ENCODE data around the gene GJA1.
"Not testable (repeated sequence)": the region's sequence is repeated elsewhere in the genome, so short reads cannot be mapped to it uniquely, and the experiment has no call there.

Gene GJA1

GRCh38 chr6:121435444-121436069, at the start of gene GJA1:
Gene GJA1 (plus strand): TSS chr6:121435646. CDS start chr6:121446848, 11,202 bp downstream.
- in situ Hi-C loops (cut with MboI; ENCODE audit: low sequenced_read_pairs), result no loop called here

- in situ Hi-C loops (cut with MboI; ENCODE audit: low sequenced_read_pairs), result not testable (repeated sequence)
Observed at GRCh38 chr6:121386551-121386950, 48.9 kb upstream of the GJA1 start.

- in situ Hi-C loops (cut with MboI; ENCODE audit: low sequenced_read_pairs), result no loop called here
Observed at GRCh38 chr6:121389419-121389818, 46.0 kb upstream of the GJA1 start.

DNA sequence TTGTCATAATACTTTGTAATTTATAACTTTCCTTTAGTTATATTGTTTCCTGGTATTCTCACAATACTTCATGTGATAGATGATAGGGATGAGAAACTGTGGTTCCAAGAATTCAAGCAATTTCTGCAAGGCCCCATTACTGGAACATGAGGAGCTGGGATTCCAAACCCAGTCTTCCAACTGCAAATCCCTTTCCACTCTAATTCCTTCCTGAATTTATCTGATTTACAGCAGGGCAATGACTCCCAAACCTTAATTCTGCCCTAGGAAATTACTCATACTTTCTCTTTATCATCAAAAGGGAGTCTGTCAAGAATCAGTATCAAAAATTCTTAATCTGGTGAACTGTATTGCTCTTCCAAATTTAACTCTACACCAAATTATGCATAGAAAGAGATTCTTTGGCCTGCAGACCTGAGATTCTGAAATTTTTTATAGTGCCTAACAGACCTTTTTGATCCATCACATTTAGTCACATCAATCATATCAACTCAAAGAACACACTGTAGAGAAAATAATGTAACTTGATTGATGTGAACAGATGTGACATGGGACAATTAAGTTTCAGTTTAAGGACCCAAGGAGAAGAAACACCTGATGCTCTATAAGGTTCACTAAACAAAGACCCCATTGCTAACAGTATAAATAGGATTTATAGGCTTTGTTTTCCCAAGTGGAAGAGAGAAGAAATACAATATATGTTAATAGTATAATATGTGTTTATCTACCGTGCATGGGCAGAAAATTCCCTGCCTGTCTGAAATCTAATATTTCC, 41.5 kb upstream of the GJA1 start:
- in situ Hi-C loops (cut with MboI; ENCODE audit: low sequenced_read_pairs), result no loop called here

DNA sequence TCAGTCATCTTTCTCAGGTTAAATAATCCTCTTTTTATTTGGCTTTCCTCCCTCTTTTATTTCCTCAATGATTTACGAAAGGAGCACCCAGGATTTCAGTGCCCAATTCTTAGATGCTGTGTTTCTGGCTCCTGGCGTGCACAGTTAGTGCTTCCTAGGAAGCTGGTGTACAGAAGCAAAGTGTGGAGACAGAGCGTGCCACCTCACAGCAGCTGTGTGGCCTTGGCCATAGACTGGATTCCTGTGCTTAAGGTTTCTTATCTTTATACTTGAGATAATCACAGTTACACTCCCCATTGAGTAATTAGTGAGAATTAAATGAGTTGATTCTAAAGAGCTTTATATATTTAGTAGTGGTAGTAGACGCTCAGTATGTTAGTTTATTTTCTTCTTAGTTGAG, 39.7 kb upstream of the GJA1 start:
- in situ Hi-C loops (cut with MboI; ENCODE audit: low sequenced_read_pairs), result no loop called here

- in situ Hi-C loops (cut with MboI; ENCODE audit: low sequenced_read_pairs), result not testable (repeated sequence)
Observed at GRCh38 chr6:121397188-121397587, 38.3 kb upstream of the GJA1 start.

GRCh38 chr6:121398127-121398526, 37.3 kb upstream of the GJA1 start:
- in situ Hi-C loops (cut with MboI; ENCODE audit: low sequenced_read_pairs), result no loop called here

DNA sequence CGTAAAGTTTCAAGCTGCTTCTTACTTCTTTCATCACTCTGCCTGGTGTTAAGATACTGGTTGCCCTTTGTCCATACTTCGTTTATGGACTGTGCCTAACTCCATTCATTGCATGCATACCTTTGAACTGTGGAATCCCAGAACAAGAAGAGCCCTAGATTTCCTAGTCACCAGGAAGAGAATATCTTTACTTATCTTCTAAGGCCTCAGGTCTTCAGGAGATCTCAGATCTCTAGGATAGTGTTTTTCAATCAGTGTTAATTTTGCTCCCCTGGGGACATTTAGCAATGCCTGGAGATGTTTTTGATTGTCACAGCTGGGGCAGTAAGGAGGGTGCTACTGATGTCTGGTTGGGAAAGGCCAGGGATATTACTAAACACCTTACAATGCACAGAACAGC, 35.5 kb upstream of the GJA1 start:
- in situ Hi-C loops (cut with MboI; ENCODE audit: low sequenced_read_pairs), result no loop called here

GRCh38 chr6:121403964-121404363, 31.5 kb upstream of the GJA1 start:
- in situ Hi-C loops (cut with MboI; ENCODE audit: low sequenced_read_pairs), result no loop called here

- in situ Hi-C loops (cut with MboI; ENCODE audit: low sequenced_read_pairs), result no loop called here
Observed at GRCh38 chr6:121405306-121405705, 30.1 kb upstream of the GJA1 start.

DNA sequence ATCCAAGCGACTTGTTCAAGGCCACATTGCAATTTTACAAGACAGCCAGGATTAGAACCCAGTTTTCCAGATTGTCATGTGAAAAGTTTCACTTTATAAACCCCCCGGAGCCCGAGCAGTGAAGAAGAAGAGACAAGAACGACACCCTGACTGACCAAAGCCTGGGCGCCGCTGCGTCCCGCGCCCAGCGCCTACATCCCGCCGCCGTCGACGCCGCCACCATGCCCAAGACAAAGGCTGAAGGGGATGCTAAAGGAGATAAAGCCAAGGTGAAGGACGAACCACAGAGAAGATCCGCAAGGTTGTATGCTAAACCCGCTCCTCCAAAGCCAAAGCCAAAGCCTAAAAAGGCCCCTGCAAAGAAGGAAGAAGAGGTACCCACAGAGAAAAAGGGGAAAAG, 27.1 kb upstream of the GJA1 start:
- in situ Hi-C loops (cut with MboI; ENCODE audit: low sequenced_read_pairs), result no loop called here

GRCh38 chr6:121413879-121414278, 21.6 kb upstream of the GJA1 start:
- in situ Hi-C loops (cut with MboI; ENCODE audit: low sequenced_read_pairs), result no loop called here

DNA sequence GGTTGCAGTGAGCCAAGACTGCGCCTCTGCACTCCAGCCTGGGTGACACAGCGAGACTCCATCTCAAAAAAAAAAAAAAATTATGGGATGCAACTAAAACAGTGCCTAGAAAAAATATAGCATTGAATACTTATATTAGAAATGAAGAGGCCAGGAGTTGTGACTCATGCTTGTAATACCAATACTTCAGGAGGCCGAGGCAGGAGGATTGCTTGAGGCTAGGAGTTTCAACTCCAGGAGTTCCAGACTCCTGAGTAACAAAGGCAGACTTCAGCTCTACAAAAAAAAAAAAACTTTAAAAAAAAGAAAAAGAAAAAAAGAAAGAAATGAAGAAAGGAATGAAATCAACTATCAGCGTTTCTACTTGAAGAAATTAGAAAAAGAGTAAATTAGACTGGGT, 17.1 kb upstream of the GJA1 start:
- in situ Hi-C loops (cut with MboI; ENCODE audit: low sequenced_read_pairs), result no loop called here

GRCh38 chr6:121426686-121427085, 8.8 kb upstream of the GJA1 start:
- in situ Hi-C loops (cut with MboI; ENCODE audit: low sequenced_read_pairs), result no loop called here

DNA sequence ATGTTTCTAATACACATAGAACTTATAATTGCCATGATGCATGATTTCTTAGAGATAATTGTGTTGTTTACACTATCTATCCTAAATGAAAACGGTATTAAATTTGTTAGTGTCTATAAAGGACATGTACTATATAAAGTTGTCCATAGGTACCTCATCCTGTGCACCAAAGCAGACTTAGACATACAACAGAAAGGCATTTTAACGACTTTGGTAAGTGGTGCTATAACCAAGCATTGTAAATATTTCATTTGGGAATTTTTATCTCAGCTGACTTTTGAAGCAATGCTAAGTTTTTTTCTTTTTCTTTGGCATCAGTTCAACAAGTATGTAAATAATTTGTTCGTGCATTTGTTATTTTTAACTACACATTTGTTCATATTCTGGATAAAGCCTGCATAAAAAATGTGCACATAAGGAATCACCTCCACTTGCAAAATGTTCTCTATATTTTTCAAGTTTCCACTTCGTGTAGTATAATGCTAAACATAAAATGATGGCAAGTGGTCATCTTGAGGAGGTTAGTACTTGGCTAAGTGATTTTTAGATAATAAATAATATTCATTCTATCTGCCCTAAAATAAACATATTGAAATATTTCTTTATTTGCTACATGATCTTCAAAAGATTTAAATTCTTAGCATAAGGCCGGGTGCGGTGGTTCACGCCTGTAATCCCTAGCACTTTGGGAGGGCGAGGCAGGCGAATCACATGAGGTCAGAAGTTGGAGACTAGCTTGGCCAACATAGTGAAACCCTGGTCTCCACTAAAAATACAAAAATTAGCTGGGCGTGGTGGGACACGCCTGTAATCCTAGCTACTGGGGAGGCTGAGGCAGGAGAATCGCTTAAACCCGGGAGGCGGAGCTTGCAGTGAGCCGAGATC, 6.3 kb upstream of the GJA1 start:
- in situ Hi-C loops (cut with MboI; ENCODE audit: low sequenced_read_pairs), result no loop called here

DNA sequence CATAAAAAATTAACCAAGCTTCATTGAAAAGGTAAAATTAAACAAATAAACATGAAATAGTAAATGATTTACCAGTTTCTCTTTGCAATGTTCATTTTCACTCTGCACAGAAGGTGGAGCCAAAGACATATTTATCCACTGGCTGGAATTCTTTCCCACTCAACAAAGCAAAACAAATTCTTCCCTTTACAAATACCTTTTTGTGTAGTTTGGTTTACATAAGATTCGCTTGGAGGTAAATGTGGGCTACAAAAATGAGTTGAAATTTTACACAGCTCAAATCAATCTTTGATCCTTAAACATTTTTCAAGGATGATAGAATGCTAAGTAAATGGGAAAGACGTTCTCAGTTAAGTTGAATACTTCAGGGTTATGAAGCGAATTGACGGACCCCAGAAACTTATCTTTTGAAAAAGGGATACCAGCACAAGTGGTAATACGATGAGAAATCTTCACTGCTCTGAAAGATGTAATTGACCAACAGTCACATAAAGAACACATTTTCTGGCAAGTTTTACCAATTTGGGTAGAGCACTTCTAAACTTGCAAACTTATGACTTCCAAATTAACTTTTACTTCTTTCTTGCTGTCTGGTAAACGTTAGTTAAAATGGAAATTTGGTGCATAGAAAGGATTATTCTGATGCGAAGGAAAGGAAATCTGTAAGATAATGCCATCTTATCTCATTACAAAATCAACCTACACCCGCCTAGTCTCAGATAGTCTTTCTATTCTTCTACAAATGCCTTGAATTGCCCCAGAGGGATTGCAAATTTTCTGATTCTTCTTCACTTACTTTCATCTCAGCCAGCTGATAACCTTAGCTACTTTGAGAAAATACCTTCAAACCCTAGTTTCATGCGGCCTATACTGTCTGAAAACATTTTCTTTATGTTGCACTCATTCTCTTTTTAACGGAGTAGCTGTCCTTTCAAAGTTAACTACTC, 4.7 kb upstream of the GJA1 start:
- in situ Hi-C loops (cut with MboI; ENCODE audit: low sequenced_read_pairs), result no loop called here

DNA sequence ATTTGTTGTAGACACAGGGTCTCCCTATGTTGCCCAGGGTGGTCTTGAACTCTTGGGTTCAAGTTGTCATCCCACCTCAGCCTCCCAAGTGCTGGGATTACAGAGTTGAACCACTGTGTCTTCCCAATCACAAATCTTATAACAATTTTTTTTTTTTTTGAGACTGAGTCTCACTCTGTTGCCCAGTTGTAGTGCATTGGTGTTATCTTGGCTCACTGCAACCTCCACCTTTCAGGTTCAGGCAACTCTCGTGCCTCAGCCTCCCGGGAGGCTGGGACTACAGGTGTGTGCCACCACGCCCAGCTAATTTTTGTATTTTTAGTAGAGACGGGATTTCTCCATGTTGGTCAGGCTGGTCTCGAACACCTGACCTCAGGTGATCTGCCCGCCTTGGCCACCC, 3.7 kb upstream of the GJA1 start:
- in situ Hi-C loops (cut with MboI; ENCODE audit: low sequenced_read_pairs), result not testable (repeated sequence)

GRCh38 chr6:121434037-121434770, 1.2 kb upstream of the GJA1 start:
- in situ Hi-C loops (cut with MboI; ENCODE audit: low sequenced_read_pairs), result no loop called here

- in situ Hi-C loops (cut with MboI; ENCODE audit: low sequenced_read_pairs), result no loop called here
Observed at GRCh38 chr6:121436274-121436857, 920 bp downstream of the GJA1 start.
